K562 treated with DMSO at 1 percent for 24 hours (cell line): ENCODE data around the gene TEX53. TPM values are rescaled to one million over a fixed set of nuclear protein-coding genes. Genes with fewer than 3 reads are reported as not detected.

Experiments
- total RNA-seq: library from RNA; unstranded; fragments of 300-600 nt; gene quantifications from 2 replicates; pipeline ENCODE4 v1.2.3, GENCODE V29; 2022; ENCODE audit warnings: low read depth; ENCODE audit not compliant: insufficient read depth

Gene TEX53
- total RNA-seq: not detected in 2 replicates

GRCh38 chr9:114657705-114658104, at the start of gene TEX53:
TSS of gene TEX53 (minus strand) at chr9:114657805. CDS start at chr9:114657774, 31 bp downstream.

GRCh38 chr9:114681594-114682332, 24.2 kb upstream of the TEX53 start, which contains the start of gene TEX48:
TSS of gene TEX48 (minus strand) at chr9:114682192. CDS start at chr9:114671723, 10,469 bp downstream.

Other genes starting within 250 kb of the TEX53 start
- 20.2 and 22.7 TPM in 2 replicates for gene WHRN, start 152.3 kb downstream of the TEX53 start, total RNA-seq
- 83.4 and 96.9 TPM in 2 replicates for gene ATP6V1G1, start 70.0 kb downstream of the TEX53 start, total RNA-seq
- gene TMEM268, start 46.5 kb downstream of the TEX53 start, total RNA-seq: 12.3 and 16.2 TPM in 2 replicates
- not detected in 2 replicates for gene TEX48, start 24.4 kb upstream of the TEX53 start, total RNA-seq
- not detected in 2 replicates for gene TNFSF15, start 148.2 kb upstream of the TEX53 start, total RNA-seq